Heart left ventricle (tissue), 16 donors: ENCODE results near the gene CCDC33. TPM values are rescaled to one million over a fixed set of nuclear protein-coding genes. Genes with fewer than 3 reads are reported as not detected.

Source experiments
- ATAC-seq, 4 donors: fragments of 200-7000 bp; cut with Tn5 transposase; one replicate each; pipeline ENCODE4 v1.9.1; 2020 to 2022; ENCODE audit warnings: moderate library complexity in 4 of 4, mild to moderate bottlenecking in 3 of 4, moderate number of reproducible peaks in 1 of 4
- DNase-seq, 5 donors: peaks; one replicate each; pipeline ENCODE4 v3.0.0-alpha.2; 2020
- H3K27ac ChIP-seq, 12 donors: fragments of 200-600 bp; sonication (generic) in 4 of 12; one replicate each; pipeline versions ENCODE4 v1.5.0 to v1.8.0; 2016 to 2022; ENCODE audit warnings: mild to moderate bottlenecking in 2 of 12
- H3K27me3 ChIP-seq, 9 donors: fragments of 200-600 bp; sonication (generic) in 2 of 9; one replicate each; pipeline versions ENCODE4 v1.5.1 to v1.8.0; 2016 to 2022; ENCODE audit warnings: mild to moderate bottlenecking in 3 of 9
- H3K36me3 ChIP-seq, 9 donors: fragments of 200-600 bp; sonication (generic) in 2 of 9; one replicate each; pipeline versions ENCODE4 v1.5.0 to v1.8.0; 2018 to 2022; ENCODE audit warnings: mild to moderate bottlenecking in 2 of 9
- H3K4me1 ChIP-seq, 12 donors: fragments of 200-600 bp; sonication (generic) in 4 of 12; one replicate each; pipeline versions ENCODE4 v1.5.0 to v1.8.0; 2016 to 2022; ENCODE audit warnings: mild to moderate bottlenecking in 3 of 12
- H3K4me3 ChIP-seq, 12 donors: fragments of 200-600 bp; sonication (generic) in 4 of 12; one replicate each; pipeline versions ENCODE4 v1.5.0 to v1.8.0; 2017 to 2022; ENCODE audit warnings: mild to moderate bottlenecking in 9 of 12, moderate library complexity in 4 of 12
- H3K9me3 ChIP-seq, 12 donors: fragments of 200-600 bp; sonication (generic) in 4 of 12; one replicate each; pipeline versions ENCODE4 v1.5.0 to v1.8.0; 2016 to 2022; ENCODE audit warnings: mild to moderate bottlenecking in 1 of 12
- POLR2A ChIP-seq, 2 donors: fragments of 450-650 bp; IDR thresholded peaks; one replicate each; pipeline ENCODE4 v1.6.1; 2017; ENCODE audit warnings: antibody characterized with exemption in 2 of 2, mild to moderate bottlenecking in 2 of 2, moderate library complexity in 2 of 2
- WGBS, 4 donors: extraction: QIAGEN DNeasy Blood & Tissue Kit in 2 of 4; methylation state at CpG; one replicate each; pipeline versions ENCODE4 v1.1.5 to v1.1.7; 2013 to 2018; 5-methylcytosine and 5-hydroxymethylcytosine counted together
- intact Hi-C, 10 donors: fragments of 100-400 bp; cut with DNase I; formaldehyde crosslinking; loops; one replicate each; pipeline versions ENCODE4 v1.11.1 to v1.14.2; 2022
- polyA plus RNA-seq, 2 donors: library from polyadenylated mRNA; stranded (reverse); fragments of 200-250 nt; gene quantifications; one replicate each; pipeline ENCODE4 v1.2.3, GENCODE V29; 2013
- total RNA-seq, 9 donors: library from RNA; depleted of rRNA in 2 of 9; stranded (reverse); fragments of >200 nt in 2 of 9; fragmentation: NEBNext Ultra II Directional in 3 of 9; extraction: Animal tissue kit (Norgen Biotek cat#: 25700) in 3 of 9; gene quantifications; one replicate each; pipeline versions ENCODE4 v1.1.0 to v1.2.4, GENCODE V29; 2016 to 2023
- TF ChIP-seq, protein P1 (sequence below), 12 donors: fragments of 200-600 bp; sonication (generic) in 4 of 12; IDR thresholded peaks; one replicate each; pipeline versions ENCODE4 v1.5.0 to v1.8.0; 2018 to 2022; ENCODE audit warnings: antibody characterized with exemption in 12 of 12, mild to moderate bottlenecking in 5 of 12
- donor health status: ischemic (EF 13 %, LVEDD 7.1; RV severe dilation, severe dysfunction).
- donor health status: healthy with polysubstance abuse.
- donor health status: DM: no; HTN: yes; CAD: no.
- donor health status: DM: no; HTN: no; CAD: no.
- donor health status: ischemic (EF 25% LVEDD 6.9; RV normal size, moderate dysfunction).
- donor health status: ischemic (EF 25% LVEDD 5.7; RV mildly dilated, moderate dysfunction).
- donor health status: healthy.
- donor health status: DM: yes; HTN: yes; CAD: no.
- donor health status: ischemic (EF 35%, LVEDD 5.7; RV mildly dilated, moderate dysfunction).
- donor health status: nonischemic (EF 11% LVEDD 7.7; RV severe dilation, severe dysfunction).
- donor health status: DM: yes; HTN: yes; CAD: no.
- donor health status: PGD.
- donor health status: ischemic (EF 29% LVEDD 5.4; RV normal size, mild dysfunction).
- donor health status: nonischemic (EF 23%, LVEDD 6.1; RV moderate dilation, normal function).

The CCDC33 gene
- total and polyA plus RNA-seq, 11 donors = 0.08 TPM; not detected in 10

DNA sequence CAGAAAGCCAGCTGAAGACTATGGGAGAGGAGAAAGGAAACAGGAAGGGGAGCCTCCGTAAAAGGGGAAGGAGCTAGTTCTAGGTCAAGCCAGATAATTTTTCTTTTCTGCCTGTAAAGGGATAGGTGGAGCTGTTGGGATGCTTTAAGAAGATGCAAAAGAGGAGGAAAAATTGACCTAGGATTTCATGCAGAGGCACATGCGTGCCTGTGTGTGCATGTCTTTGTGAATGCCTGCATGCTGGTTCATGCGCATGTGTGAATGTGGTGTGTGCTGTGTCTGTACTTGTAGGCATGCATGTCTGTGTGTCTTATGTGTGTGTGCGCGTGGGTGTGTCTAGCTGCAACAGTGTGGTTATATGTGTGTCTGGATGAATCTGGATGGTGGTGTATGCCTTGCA, 27.3 kb downstream of the CCDC33 start:
- WGBS, 4 donors = 62 to 73% (median 68%) methylated on average over 5 of the region's 5 CpGs
- TF ChIP-seq, protein P1, sequence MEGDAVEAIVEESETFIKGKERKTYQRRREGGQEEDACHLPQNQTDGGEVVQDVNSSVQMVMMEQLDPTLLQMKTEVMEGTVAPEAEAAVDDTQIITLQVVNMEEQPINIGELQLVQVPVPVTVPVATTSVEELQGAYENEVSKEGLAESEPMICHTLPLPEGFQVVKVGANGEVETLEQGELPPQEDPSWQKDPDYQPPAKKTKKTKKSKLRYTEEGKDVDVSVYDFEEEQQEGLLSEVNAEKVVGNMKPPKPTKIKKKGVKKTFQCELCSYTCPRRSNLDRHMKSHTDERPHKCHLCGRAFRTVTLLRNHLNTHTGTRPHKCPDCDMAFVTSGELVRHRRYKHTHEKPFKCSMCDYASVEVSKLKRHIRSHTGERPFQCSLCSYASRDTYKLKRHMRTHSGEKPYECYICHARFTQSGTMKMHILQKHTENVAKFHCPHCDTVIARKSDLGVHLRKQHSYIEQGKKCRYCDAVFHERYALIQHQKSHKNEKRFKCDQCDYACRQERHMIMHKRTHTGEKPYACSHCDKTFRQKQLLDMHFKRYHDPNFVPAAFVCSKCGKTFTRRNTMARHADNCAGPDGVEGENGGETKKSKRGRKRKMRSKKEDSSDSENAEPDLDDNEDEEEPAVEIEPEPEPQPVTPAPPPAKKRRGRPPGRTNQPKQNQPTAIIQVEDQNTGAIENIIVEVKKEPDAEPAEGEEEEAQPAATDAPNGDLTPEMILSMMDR (IDR thresholded peaks at IDR 0.05) = no peak
- Histone ChIP-seq H3K4me1 (peaks cover 0 to 7% (median 0%) of the 10 kb centered on the region in 12 donors), H3K4me3 (no peak overlapping the region), H3K27ac (no peak overlapping the region), H3K9me3 (no peaks in the 10 kb centered on the region), H3K27me3 (peaks cover 0 to 47% (median 3%) of the 10 kb centered on the region in 9 donors), H3K36me3 (no peaks in the 10 kb centered on the region)
- no peak for DNase-seq
- no peak for ATAC-seq
- intact Hi-C loops = no loop called here

DNA sequence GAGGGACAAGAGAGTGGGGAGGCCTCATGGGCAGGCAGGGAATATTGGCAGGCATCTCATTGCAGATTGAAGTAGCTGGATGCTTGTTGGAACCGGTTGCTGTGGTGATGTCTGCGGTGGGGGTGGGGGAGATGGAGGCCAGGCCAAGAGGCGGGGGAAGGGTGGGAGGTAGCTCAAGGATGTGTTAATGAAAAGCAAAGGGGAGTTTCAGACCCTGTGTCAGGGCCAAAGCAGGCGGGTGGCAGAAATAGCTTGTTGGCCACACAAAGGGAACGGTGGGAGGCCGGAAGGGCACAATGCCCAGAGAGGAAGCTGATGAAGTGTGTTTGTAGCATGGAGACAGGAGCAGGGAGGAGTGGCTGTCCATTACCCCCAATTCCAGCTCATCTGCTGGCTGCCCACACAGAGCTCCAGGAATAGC, 28.0 kb downstream of the CCDC33 start:
- no peak overlapping the region for H3K27ac ChIP-seq
- intact Hi-C loops = no loop called here
- TF ChIP-seq, protein P1 (IDR thresholded peaks at IDR 0.05) = no peak
- no peak for TF ChIP-seq POLR2A (IDR thresholded peaks at IDR 0.05)
- no peak for ATAC-seq
- no peak overlapping the region for H3K4me3 ChIP-seq
- H3K9me3 ChIP-seq = no peaks in the 10 kb centered on the region
- H3K27me3 ChIP-seq = peaks cover 0 to 42% (median 3%) of the 10 kb centered on the region in 9 donors
- WGBS, 4 donors = 43 to 46% (median 44%) methylated on average over 6 of the region's 6 CpGs
- no peak for DNase-seq
- H3K4me1 ChIP-seq = peaks cover 0 to 3% (median 0%) of the 10 kb centered on the region in 12 donors
- H3K36me3 ChIP-seq = no peaks in the 10 kb centered on the region

DNA sequence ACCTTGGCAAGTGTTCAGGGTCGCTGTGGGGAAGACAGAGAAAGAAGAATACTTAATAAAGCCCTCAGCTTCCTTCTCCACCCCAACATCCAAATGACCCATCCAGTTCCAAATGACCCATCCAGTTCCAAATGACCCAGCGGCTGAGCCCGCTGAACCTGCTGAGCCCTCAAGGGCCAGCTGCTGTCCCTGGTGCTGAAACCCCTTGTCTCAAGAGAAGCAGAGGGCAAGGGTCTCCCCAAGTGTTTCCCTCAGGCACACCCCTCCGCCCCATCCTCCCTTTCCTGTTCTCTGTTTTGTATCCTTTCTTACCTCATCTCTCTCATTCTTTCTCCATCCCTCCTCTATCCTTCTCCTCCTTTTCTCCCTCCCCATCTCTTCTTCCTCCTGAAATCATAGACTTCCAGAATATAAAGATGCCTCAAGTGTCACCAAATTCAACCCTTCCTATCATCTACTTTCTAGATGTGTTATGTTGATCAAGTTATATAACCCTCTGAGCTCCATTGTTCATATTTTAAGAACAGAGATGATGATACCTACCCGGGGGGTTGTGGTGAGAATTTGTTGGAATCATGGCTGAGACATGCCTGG, 29.0 kb downstream of the CCDC33 start:
- peak in 1 of 5 donors; percentile 46 for DNase-seq
- no peak for ATAC-seq
- TF ChIP-seq POLR2A (IDR thresholded peaks at IDR 0.05) = no peak
- TF ChIP-seq, protein P1 (IDR thresholded peaks at IDR 0.05) = no peak
- Histone ChIP-seq H3K36me3 (no peaks in the 10 kb centered on the region), H3K27ac (no peak overlapping the region), H3K4me3 (no peak overlapping the region), H3K9me3 (no peaks in the 10 kb centered on the region), H3K27me3 (peaks cover 0 to 41% (median 3%) of the 10 kb centered on the region in 9 donors), H3K4me1 (peaks cover 0 to 3% (median 0%) of the 10 kb centered on the region in 12 donors)
- 33 to 38% (median 34%) methylated on average over 5 of the region's 5 CpGs for WGBS, 4 donors
- intact Hi-C loops = no loop called here

DNA sequence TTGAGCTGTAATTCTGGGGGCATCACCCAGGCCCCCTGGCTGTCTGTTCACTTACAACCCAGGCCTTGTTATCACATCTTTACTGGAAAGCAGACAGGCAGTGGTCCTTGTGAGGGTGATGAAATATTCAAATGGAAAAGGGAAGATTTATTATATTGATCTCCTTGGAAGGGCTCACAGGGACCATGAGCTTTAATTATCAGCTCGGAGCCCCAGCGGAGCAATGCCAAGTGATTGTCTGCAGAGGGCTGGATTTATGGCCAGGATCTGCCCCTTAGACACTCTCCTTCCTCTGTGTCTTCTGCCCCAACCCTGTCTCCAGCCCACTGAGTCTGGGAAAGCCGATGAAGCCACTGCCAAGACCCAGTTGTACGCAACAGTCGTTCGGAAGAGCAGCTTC, 31.9 kb downstream of the CCDC33 start:
- intact Hi-C loops = no loop called here
- TF ChIP-seq POLR2A (IDR thresholded peaks at IDR 0.05) = no peak
- TF ChIP-seq, protein P1 (IDR thresholded peaks at IDR 0.05) = no peak
- no peak for ATAC-seq
- no peaks in the 10 kb centered on the region for H3K36me3 ChIP-seq
- H3K9me3 ChIP-seq = no peaks in the 10 kb centered on the region
- DNase-seq = peak in 1 of 5 donors; percentile 50
- H3K27ac ChIP-seq = no peak overlapping the region
- H3K27me3 ChIP-seq = peaks cover 0 to 42% (median 7%) of the 10 kb centered on the region in 9 donors
- no peak overlapping the region for H3K4me3 ChIP-seq
- 70 to 82% (median 81%) methylated on average over 6 of the region's 6 CpGs for WGBS, 4 donors
- H3K4me1 ChIP-seq = peaks cover 0 to under 1% (median 0%) of the 10 kb centered on the region in 12 donors
